ENCODE data around the gene PLCH1. TPM values are rescaled to one million over a fixed set of nuclear protein-coding genes. Genes with fewer than 3 reads are reported as not detected.

Gene PLCH1
- total and polyA plus RNA-seq, 9 of the 15 experiments (the other 6 are each of a cell fraction or from before 2014, with no cell fraction given): 0.17 to 0.62 (median 0.40) TPM

GRCh38 chr3:155416500-155417118 is 328.3 kb downstream of the PLCH1 start (continued):
- TF ChIP-seq CUX1 (CRISPR knock-in tag; IDR thresholded peaks at IDR 0.05) (no peak), MCM3 (IDR thresholded peaks at IDR 0.05) (no peak), SRSF9 (IDR thresholded peaks at IDR 0.05; ENCODE audit: borderline replicate concordance, low read depth, low read length) (no peak), ZSCAN29 (IDR thresholded peaks at IDR 0.05) (no peak), RFX1 (IDR thresholded peaks at IDR 0.05) (no peak), DEAF1 (CRISPR knock-in tag; IDR thresholded peaks at IDR 0.05) (no peak), CHD1 (IDR thresholded peaks at IDR 0.05; ENCODE audit: low read length) (no peak), ZBTB49 (CRISPR knock-in tag; IDR thresholded peaks at IDR 0.05; ENCODE audit: borderline replicate concordance) (no peak), TSHZ1 (CRISPR knock-in tag; IDR thresholded peaks at IDR 0.05) (no peak)

Measured in K562 (cell line).